GM18951 (cell line): ENCODE data around the gene HELZ2.
"Not testable (repeated sequence)": the region's sequence is repeated elsewhere in the genome, so short reads cannot be mapped to it uniquely, and the experiment has no call there.

Experiments
- POLR2A ChIP-seq: IDR thresholded peaks from 4 replicates; pipeline ENCODE4 v1.6.1; 2011; ENCODE audit warnings: mild to moderate bottlenecking; ENCODE audit not compliant: insufficient read length, insufficient read depth; ENCODE audit errors: extremely low read depth
- in situ Hi-C: fragments of 300-500 bp; cut with MboI; formaldehyde crosslinking; loops from one replicate; pipeline ENCODE4 v1.12.0; 2022; ENCODE audit warnings: low sequenced_read_pairs, mixed read lengths, inconsistent platforms; ENCODE audit not compliant: unreplicated experiment

Gene HELZ2

GRCh38 chr20:63580796-63581461 is 6.9 kb upstream of the HELZ2 start:
- in situ Hi-C loops = no loop called here
- no peak for TF ChIP-seq POLR2A

GRCh38 chr20:63579017-63579694 is 5.1 kb upstream of the HELZ2 start:
- in situ Hi-C loops = no loop called here
- no peak for TF ChIP-seq POLR2A

GRCh38 chr20:63578224-63579016 is 4.4 kb upstream of the HELZ2 start:
- in situ Hi-C loops = no loop called here
- TF ChIP-seq POLR2A = no peak

- no peak for TF ChIP-seq POLR2A
- in situ Hi-C loops = no loop called here
These were observed 3.4 kb upstream of the HELZ2 start for GRCh38 chr20:63577317-63577894.

GRCh38 chr20:63576311-63576710 is 2.3 kb upstream of the HELZ2 start:
- in situ Hi-C loops = no loop called here
- no peak for TF ChIP-seq POLR2A

- in situ Hi-C loops = no loop called here
These were observed 1.0 kb upstream of the HELZ2 start for GRCh38 chr20:63574829-63575743.

GRCh38 chr20:63573647-63574131 is 350 bp downstream of the HELZ2 start:
- in situ Hi-C loops = no loop called here
- TF ChIP-seq POLR2A = no peak

More at GRCh38 chr20:63574829-63575743, 1.0 kb upstream of the HELZ2 start:
- TF ChIP-seq POLR2A = no peak

GRCh38 chr20:63572788-63573646 is 1.0 kb downstream of the HELZ2 start:
- in situ Hi-C loops = no loop called here
- TF ChIP-seq POLR2A = no peak

- TF ChIP-seq POLR2A = no peak
- in situ Hi-C loops = no loop called here
These were observed 1.8 kb downstream of the HELZ2 start for GRCh38 chr20:63572071-63572787.

- in situ Hi-C loops = not testable (repeated sequence)
These were observed 3.0 kb downstream of the HELZ2 start for GRCh38 chr20:63571087-63571478.
